Neural cell (in vitro differentiated cells): ENCODE results near the gene SFT2D1. TPM values are rescaled to one million over a fixed set of nuclear protein-coding genes. Genes with fewer than 3 reads are reported as not detected.

Experiments
- H2AFZ ChIP-seq: fragments of 200-600, 300-800 bp; sonication (generic), shearing (Covaris generic); 2 replicates; pipeline ENCODE4 v1.6.0; 2014; ENCODE audit warnings: low read depth, mild to moderate bottlenecking, antibody characterized with exemption, low read length, moderate library complexity
- H3F3A ChIP-seq: fragments of 200-600 bp; shearing (Covaris generic); 2 replicates; pipeline ENCODE4 v1.6.1; 2016; ENCODE audit warnings: mild to moderate bottlenecking, moderate library complexity, mixed read lengths, antibody characterized with exemption, low read length; ENCODE audit not compliant: insufficient read depth, poor library complexity, severe bottlenecking
- H3K27ac ChIP-seq: fragments of 200-600, 300-800 bp; sonication (generic), shearing (Covaris generic); 2 replicates; pipeline ENCODE4 v1.5.1; 2014; ENCODE audit warnings: mild to moderate bottlenecking, low read length, moderate library complexity
- H3K27me3 ChIP-seq: fragments of 300-800, 200-600 bp; sonication (generic), shearing (Covaris generic); 2 replicates; pipeline ENCODE4 v1.6.0; 2014; ENCODE audit warnings: mild to moderate bottlenecking, low read depth, low read length, moderate library complexity; ENCODE audit not compliant: insufficient read depth
- H3K36me3 ChIP-seq: fragments of 300-800, 200-600 bp; sonication (generic), shearing (Covaris generic); 2 replicates; pipeline ENCODE4 v1.5.1; 2014; ENCODE audit warnings: mild to moderate bottlenecking, antibody characterized with exemption, low read length, moderate library complexity; ENCODE audit not compliant: insufficient read depth
- H3K4me2 ChIP-seq: fragments of 300-800, 200-600 bp; sonication (generic), shearing (Covaris generic); 2 replicates; pipeline ENCODE4 v1.6.0; 2014; ENCODE audit warnings: mild to moderate bottlenecking, low read length
- H3K4me3 ChIP-seq: fragments of 300-800, 200-600 bp; sonication (generic), shearing (Covaris generic); 2 replicates; pipeline ENCODE4 v1.5.1; 2014; ENCODE audit warnings: mild to moderate bottlenecking, low read length, moderate library complexity
- H3K79me2 ChIP-seq: fragments of 200-600 bp; shearing (Covaris generic); replicated peaks from 2 replicates; pipeline ENCODE4 v1.6.0; 2014; ENCODE audit warnings: mild to moderate bottlenecking, low read length, moderate library complexity; ENCODE audit not compliant: insufficient read depth
- H3K9ac ChIP-seq: fragments of 300-800, 200-600 bp; sonication (generic), shearing (Covaris generic); 2 replicates; pipeline ENCODE4 v1.6.1; 2016; ENCODE audit warnings: mild to moderate bottlenecking, low read length, mixed read lengths
- H3K9me2 ChIP-seq: fragments of 200-600 bp; shearing (Covaris generic); 2 replicates; pipeline ENCODE4 v1.6.1; 2016; ENCODE audit warnings: mild to moderate bottlenecking, low read length, mixed read lengths; ENCODE audit not compliant: insufficient read depth
- H3K9me3 ChIP-seq: fragments of 200-600, 300-800 bp; sonication (generic), shearing (Covaris generic); 2 replicates; pipeline ENCODE4 v1.6.1; 2016; ENCODE audit warnings: mild to moderate bottlenecking, mixed run types, low read length, moderate library complexity, mixed read lengths
- H4K20me1 ChIP-seq: fragments of 200-600 bp; shearing (Covaris generic); 2 replicates; pipeline ENCODE4 v1.6.1; 2016; ENCODE audit warnings: mild to moderate bottlenecking, mixed run types; ENCODE audit not compliant: insufficient read depth
- CTCF ChIP-seq: fragments of 450-650 bp; IDR thresholded peaks from 2 replicates; pipeline ENCODE4 v1.5.1; 2014; ENCODE audit warnings: antibody characterized with exemption, mild to moderate bottlenecking, moderate library complexity; ENCODE audit not compliant: poor library complexity, severe bottlenecking
- EP300 ChIP-seq: fragments of 450-650 bp; conservative IDR thresholded peaks from 2 replicates; pipeline ENCODE4 v1.6.1; 2014; ENCODE audit warnings: antibody characterized with exemption, mild to moderate bottlenecking, moderate library complexity; ENCODE audit not compliant: poor library complexity, severe bottlenecking
- EZH2 ChIP-seq: fragments of 200-600, 300-800 bp; shearing (Covaris generic), sonication (generic); IDR thresholded peaks from 2 replicates; pipeline ENCODE4 v1.6.1; 2014; ENCODE audit warnings: antibody characterized with exemption, low read length, borderline replicate concordance, mild to moderate bottlenecking; ENCODE audit not compliant: insufficient read depth, poor library complexity, severe bottlenecking
- MXI1 ChIP-seq: fragments of 450-650 bp; conservative IDR thresholded peaks from 2 replicates; pipeline ENCODE4 v1.6.1; 2014; ENCODE audit warnings: antibody characterized with exemption, mild to moderate bottlenecking; ENCODE audit not compliant: poor library complexity, severe bottlenecking
- POLR2AphosphoS5 ChIP-seq: IDR thresholded peaks from 2 replicates; pipeline ENCODE4 v1.6.1; 2012
- RAD21 ChIP-seq: fragments of 450-650 bp; conservative IDR thresholded peaks from 2 replicates; pipeline ENCODE4 v1.6.1; 2014; ENCODE audit warnings: antibody characterized with exemption, mild to moderate bottlenecking, moderate library complexity
- REST ChIP-seq: IDR thresholded peaks from 2 replicates; pipeline ENCODE4 v1.6.1; 2012; ENCODE audit warnings: borderline replicate concordance
- SMC3 ChIP-seq: fragments of 450-650 bp; conservative IDR thresholded peaks from 2 replicates; pipeline ENCODE4 v1.6.1; 2014; ENCODE audit warnings: antibody characterized with exemption, mild to moderate bottlenecking, moderate library complexity; ENCODE audit not compliant: poor library complexity
- TAF1 ChIP-seq: IDR thresholded peaks from 2 replicates; pipeline ENCODE4 v1.6.1; 2012; ENCODE audit warnings: low read depth
- polyA plus RNA-seq: library from polyadenylated mRNA; depleted of rRNA; stranded (reverse); fragments of >200 nt; gene quantifications from 2 replicates; pipeline ENCODE4 v1.2.3, GENCODE V29; 2014

SFT2D1 gene
- polyA plus RNA-seq, 1 donor from 2014 or later, result 81.7 TPM

GRCh38 chr6:166300357-166300987 is 41.9 kb downstream of the SFT2D1 start:
- Histone ChIP-seq H3K9ac (no peak overlapping the region), H3K27ac (no peak overlapping the region), H3K9me2 (no peaks in the 10 kb centered on the region), H4K20me1 (no peaks in the 10 kb centered on the region), H3K4me3 (no peak overlapping the region), H3K79me2 (no peaks in the 10 kb centered on the region), H3K27me3 (no peaks in the 10 kb centered on the region), H3K36me3 (no peaks in the 10 kb centered on the region), H3K4me2 (no peak overlapping the region), H3F3A (no peaks in the 10 kb centered on the region), H2AFZ (no peak overlapping the region), H3K9me3 (no peaks in the 10 kb centered on the region)
- TF ChIP-seq REST (no peak), POLR2AphosphoS5 (no peak), EZH2 (no peak), TAF1 (no peak), SMC3 (no peak), MXI1 (no peak), RAD21 (no peak), CTCF (no peak), EP300 (no peak)

- H3K36me3 ChIP-seq, result no peaks in the 10 kb centered on the region
- no peak overlapping the region for H2AFZ ChIP-seq
- no peaks in the 10 kb centered on the region for H3K79me2 ChIP-seq
- H4K20me1 ChIP-seq, result no peaks in the 10 kb centered on the region
- H3K27me3 ChIP-seq, result no peaks in the 10 kb centered on the region
- no peak overlapping the region for H3K27ac ChIP-seq
- no peak for TF ChIP-seq RAD21
- TF ChIP-seq EP300, result no peak
- TF ChIP-seq SMC3, result no peak
- TF ChIP-seq REST, result no peak
- no peak for TF ChIP-seq MXI1
- no peak for TF ChIP-seq CTCF
- TF ChIP-seq POLR2AphosphoS5, result no peak
- TF ChIP-seq EZH2, result no peak
- no peak for TF ChIP-seq TAF1
- H3K4me2 ChIP-seq, result no peak overlapping the region
- H3F3A ChIP-seq, result no peaks in the 10 kb centered on the region
- H3K9ac ChIP-seq, result no peak overlapping the region
- no peaks in the 10 kb centered on the region for H3K9me2 ChIP-seq
- H3K9me3 ChIP-seq, result no peaks in the 10 kb centered on the region
- no peak overlapping the region for H3K4me3 ChIP-seq
These were observed 44.7 kb downstream of the SFT2D1 start for GRCh38 chr6:166297606-166298005.
